Prostate gland (tissue), 2 donors: ENCODE results near the gene SETD2.

Experiments used
- CTCF ChIP-seq, 4 experiments: fragments of 200-600 bp in 2 of 4; fragments of 450-650 bp in 2 of 4; sonication (generic) in 2 of 4; IDR thresholded peaks; 1 replicate in 3 of 4; 2 replicates in 1 of 4; pipeline ENCODE4 v1.5.1; 2016 to 2019; ENCODE audit warnings: antibody characterized with exemption in 4 of 4, mild to moderate bottlenecking in 2 of 4, moderate library complexity in 2 of 4
- POLR2A ChIP-seq: fragments of 450-650 bp; IDR thresholded peaks from one replicate; pipeline ENCODE4 v1.6.1; 2016; ENCODE audit warnings: antibody characterized with exemption, mild to moderate bottlenecking

- TF ChIP-seq CTCF (IDR thresholded peaks at IDR 0.05) (no peak), POLR2A (no peak)
Measured at GRCh38 chr3:46995901-46996562, 167.9 kb downstream of the SETD2 start.
